SH-SY5Y (cell line): ENCODE data around the gene TSEN54.

Experiments
- GATA2 ChIP-seq: IDR thresholded peaks from 2 replicates; pipeline ENCODE4 v1.6.1; 2011; ENCODE audit warnings: mild to moderate bottlenecking, low read depth, low read length
- GATA3 ChIP-seq: IDR thresholded peaks from 2 replicates; pipeline ENCODE4 v1.6.1; 2011; ENCODE audit warnings: low read depth, mild to moderate bottlenecking, low read length, moderate library complexity

- no peak for TF ChIP-seq GATA2
- no peak for TF ChIP-seq GATA3
Observed at GRCh38 chr17:75493476-75494129, 22.7 kb upstream of the TSEN54 start.
